Measurements from ENCODE around the gene CACNA2D3.

DNA sequence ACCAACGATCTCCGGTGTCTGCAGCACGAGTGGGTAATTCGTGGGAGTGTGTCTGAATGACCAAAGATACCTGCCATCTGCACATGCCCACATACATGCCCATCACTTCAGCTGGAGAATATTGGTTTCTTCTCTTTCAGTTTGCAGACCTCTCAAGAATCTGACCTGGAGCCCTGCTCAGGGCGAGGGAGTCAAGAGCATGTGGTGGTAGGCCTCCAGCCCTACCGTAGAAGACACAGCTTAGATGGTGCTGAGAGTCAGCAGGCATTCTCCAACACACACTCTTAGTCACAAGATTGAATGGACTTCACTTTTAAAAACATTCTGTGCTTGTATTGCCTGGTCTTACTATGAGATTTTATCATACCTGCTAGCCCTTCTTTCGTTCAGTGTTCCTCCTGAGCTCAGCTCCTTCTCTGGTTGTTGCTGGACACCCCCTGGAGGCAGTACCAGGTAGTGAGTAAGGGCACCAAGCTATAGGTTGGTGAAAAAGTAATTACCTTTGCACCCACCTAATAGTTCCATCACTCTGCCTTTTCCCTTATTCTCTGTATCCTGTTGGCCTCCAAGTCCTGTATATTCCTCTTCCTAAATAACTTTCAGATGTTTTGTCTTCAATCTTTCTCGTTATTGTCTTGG lies 252.0 kb downstream of the CACNA2D3 start:
- TF ChIP-seq TAF1 (IDR thresholded peaks at IDR 0.05; ENCODE audit: low read depth, low read length) (no peak), POLR2AphosphoS5 (IDR thresholded peaks at IDR 0.05; ENCODE audit: low read depth, low read length) (no peak), POLR2A (IDR thresholded peaks at IDR 0.05; ENCODE audit: low read depth, low read length) (no peak), SPI1 (IDR thresholded peaks at IDR 0.05; ENCODE audit: low read depth, low read length) (no peak)

All from GM12891 (cell line).